ENCODE results near the gene IVL. TPM values are rescaled to one million over a fixed set of nuclear protein-coding genes. Genes with fewer than 3 reads are reported as not detected.

IVL gene
- total RNA-seq, 1 experiment from 2014 or later = not detected

GRCh38 chr1:152884085-152884484 is 24.3 kb upstream of the IVL start:
- H3K4me1 ChIP-seq = no peaks in the 10 kb centered on the region
- H3K4me1 Mint-ChIP-seq (ENCODE audit: low read depth, unreplicated experiment) = no peaks in the 10 kb centered on the region
- no peaks in the 10 kb centered on the region for H3K9me3 ChIP-seq
- intact Hi-C loops (cut with micrococcal nuclease; ENCODE audit: unreplicated experiment) = no loop called here
- H3K36me3 ChIP-seq (ENCODE audit: control insufficient read depth, insufficient read depth, low read length) = no peaks in the 10 kb centered on the region
- H3K36me3 Mint-ChIP-seq (ENCODE audit: insufficient read depth, unreplicated experiment) = no peaks in the 10 kb centered on the region
- no peak overlapping the region for H3K4me3 ChIP-seq (ENCODE audit: low read depth, low read length)
- no peaks in the 10 kb centered on the region for H3K9me3 Mint-ChIP-seq (ENCODE audit: unreplicated experiment)
- ChIA-PET POLR2A (no interaction called here), CTCF (no interaction called here)
- no TSS peak for BruUV-seq (replicated peaks)
- peaks cover 16% of the 10 kb centered on the region for H3K27me3 Mint-ChIP-seq (ENCODE audit: insufficient read depth, unreplicated experiment)
- H3K4me3 Mint-ChIP-seq (ENCODE audit: unreplicated experiment) = no peak overlapping the region
- H3K27ac Mint-ChIP-seq (ENCODE audit: unreplicated experiment) = no peak overlapping the region
- TF ChIP-seq CTCF (IDR thresholded peaks at IDR 0.05; ENCODE audit: insufficient read depth in 1 of 2, low read depth in 1 of 2, low read length in 1 of 2, severe bottlenecking in 1 of 2, unreplicated experiment in 1 of 2) = no peak
- no peaks in the 10 kb centered on the region; the same call in none of the 2 replicates for H3K27me3 ChIP-seq (replicated peaks; ENCODE audit: control insufficient read depth, insufficient read depth, low read length)
- no peak for DNase-seq

GRCh38 chr1:152884506-152884905 is 23.8 kb upstream of the IVL start:
- H3K9me3 ChIP-seq = no peaks in the 10 kb centered on the region
- Mint-ChIP-seq H3K27ac (ENCODE audit: unreplicated experiment) (no peak overlapping the region), H3K36me3 (ENCODE audit: insufficient read depth, unreplicated experiment) (no peaks in the 10 kb centered on the region), H3K4me3 (ENCODE audit: unreplicated experiment) (no peak overlapping the region), H3K27me3 (ENCODE audit: insufficient read depth, unreplicated experiment) (peaks cover 14% of the 10 kb centered on the region), H3K4me1 (ENCODE audit: low read depth, unreplicated experiment) (no peaks in the 10 kb centered on the region), H3K9me3 (ENCODE audit: unreplicated experiment) (no peaks in the 10 kb centered on the region)
- no peaks in the 10 kb centered on the region; the same call in none of the 2 replicates for H3K27me3 ChIP-seq (replicated peaks; ENCODE audit: control insufficient read depth, insufficient read depth, low read length)
- POLR2A ChIA-PET = no interaction called here
- BruUV-seq (replicated peaks) = no TSS peak
- no peaks in the 10 kb centered on the region for H3K4me1 ChIP-seq
- intact Hi-C loops (cut with micrococcal nuclease; ENCODE audit: unreplicated experiment) = no loop called here
- no peaks in the 10 kb centered on the region for H3K36me3 ChIP-seq (ENCODE audit: control insufficient read depth, insufficient read depth, low read length)
- DNase-seq = no peak
- H3K4me3 ChIP-seq (ENCODE audit: low read depth, low read length) = no peak overlapping the region
- no peak for TF ChIP-seq CTCF (IDR thresholded peaks at IDR 0.05; ENCODE audit: insufficient read depth in 1 of 2, low read depth in 1 of 2, low read length in 1 of 2, severe bottlenecking in 1 of 2, unreplicated experiment in 1 of 2)
- CTCF ChIA-PET = no interaction called here

DNA sequence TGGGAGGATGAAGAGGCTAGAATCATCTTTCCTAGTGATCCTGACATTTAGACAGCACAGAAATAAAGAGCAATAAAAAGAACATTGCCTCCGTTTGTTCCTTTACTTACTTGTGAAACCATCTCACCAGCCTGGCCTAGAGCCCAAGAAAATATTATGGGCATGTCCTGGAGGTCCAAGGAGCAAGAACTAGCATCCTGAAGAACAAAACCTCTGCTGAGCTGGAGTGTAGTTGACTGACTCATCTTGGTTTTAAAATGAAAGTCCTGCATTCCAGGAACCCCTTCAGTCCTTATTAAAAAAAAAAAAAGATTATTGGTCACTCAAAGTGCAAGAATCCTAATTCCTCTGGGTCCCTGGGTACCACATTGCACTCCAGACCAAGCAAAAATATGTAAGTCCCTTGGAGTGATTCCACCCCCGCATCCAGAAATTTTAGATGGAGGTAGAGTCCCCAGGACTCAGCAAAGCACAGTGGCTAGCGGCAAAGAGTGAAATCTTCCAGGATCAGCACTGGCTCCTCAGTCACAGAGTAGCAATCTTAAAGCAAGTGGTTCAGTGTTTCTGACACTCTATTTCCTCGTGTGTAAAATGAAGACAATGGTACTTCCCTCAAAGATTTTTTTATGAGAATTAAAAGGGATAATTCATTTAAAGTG is 23.3 kb upstream of the IVL start:
- BruUV-seq (replicated peaks) = no TSS peak

More for the DNA sequence above, 23.3 kb upstream of the IVL start:
- DNase-seq = no peak
- no peaks in the 10 kb centered on the region for H3K9me3 ChIP-seq
- POLR2A ChIA-PET = no interaction called here
- H3K4me3 ChIP-seq (ENCODE audit: low read depth, low read length) = no peak overlapping the region
- H3K27me3 Mint-ChIP-seq (ENCODE audit: insufficient read depth, unreplicated experiment) = peaks cover 14% of the 10 kb centered on the region
- no peaks in the 10 kb centered on the region for H3K36me3 Mint-ChIP-seq (ENCODE audit: insufficient read depth, unreplicated experiment)
- CTCF ChIA-PET = no interaction called here
- H3K36me3 ChIP-seq (ENCODE audit: control insufficient read depth, insufficient read depth, low read length) = no peaks in the 10 kb centered on the region
- H3K4me1 ChIP-seq = no peaks in the 10 kb centered on the region
- H3K9me3 Mint-ChIP-seq (ENCODE audit: unreplicated experiment) = no peaks in the 10 kb centered on the region
- no peak overlapping the region for H3K4me3 Mint-ChIP-seq (ENCODE audit: unreplicated experiment)
- no peaks in the 10 kb centered on the region; the same call in none of the 2 replicates for H3K27me3 ChIP-seq (replicated peaks; ENCODE audit: control insufficient read depth, insufficient read depth, low read length)
- no peak for TF ChIP-seq CTCF (IDR thresholded peaks at IDR 0.05; ENCODE audit: insufficient read depth in 1 of 2, low read depth in 1 of 2, low read length in 1 of 2, severe bottlenecking in 1 of 2, unreplicated experiment in 1 of 2)
- H3K4me1 Mint-ChIP-seq (ENCODE audit: low read depth, unreplicated experiment) = no peaks in the 10 kb centered on the region
- intact Hi-C loops (cut with micrococcal nuclease; ENCODE audit: unreplicated experiment) = no loop called here
- no peak overlapping the region for H3K27ac Mint-ChIP-seq (ENCODE audit: unreplicated experiment)

Measured in Caco-2 (cell line).